GM12873 (cell line): ENCODE results near the gene FMR1.

Experiments
- TF ChIP-seq, protein P1 (sequence below): IDR thresholded peaks from 2 replicates; pipeline ENCODE4 v1.5.1; 2012; ENCODE audit warnings: low read depth, mild to moderate bottlenecking, moderate library complexity, low read length, control low read depth; ENCODE audit not compliant: insufficient read depth; ENCODE audit errors: missing control alignments

Gene FMR1

DNA sequence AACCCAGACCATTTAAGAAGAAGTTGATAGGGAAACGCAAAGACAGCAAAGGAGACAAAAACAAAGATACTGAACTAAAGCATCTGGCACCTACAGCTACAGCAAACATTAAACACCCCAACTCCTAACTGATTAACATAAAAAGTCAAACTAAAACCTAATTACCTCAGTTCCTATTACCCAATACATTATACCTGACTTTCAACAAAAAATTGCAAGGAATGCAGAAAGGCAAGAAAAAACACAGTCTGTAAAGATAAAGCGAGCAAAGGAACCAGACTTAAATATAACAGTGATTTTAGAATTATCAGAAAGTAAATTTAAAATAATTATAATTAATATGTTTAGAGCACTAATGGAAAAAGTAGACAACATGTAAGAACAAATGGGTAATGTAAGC lies 9.4 kb upstream of the FMR1 start:
- TF ChIP-seq, protein P1, sequence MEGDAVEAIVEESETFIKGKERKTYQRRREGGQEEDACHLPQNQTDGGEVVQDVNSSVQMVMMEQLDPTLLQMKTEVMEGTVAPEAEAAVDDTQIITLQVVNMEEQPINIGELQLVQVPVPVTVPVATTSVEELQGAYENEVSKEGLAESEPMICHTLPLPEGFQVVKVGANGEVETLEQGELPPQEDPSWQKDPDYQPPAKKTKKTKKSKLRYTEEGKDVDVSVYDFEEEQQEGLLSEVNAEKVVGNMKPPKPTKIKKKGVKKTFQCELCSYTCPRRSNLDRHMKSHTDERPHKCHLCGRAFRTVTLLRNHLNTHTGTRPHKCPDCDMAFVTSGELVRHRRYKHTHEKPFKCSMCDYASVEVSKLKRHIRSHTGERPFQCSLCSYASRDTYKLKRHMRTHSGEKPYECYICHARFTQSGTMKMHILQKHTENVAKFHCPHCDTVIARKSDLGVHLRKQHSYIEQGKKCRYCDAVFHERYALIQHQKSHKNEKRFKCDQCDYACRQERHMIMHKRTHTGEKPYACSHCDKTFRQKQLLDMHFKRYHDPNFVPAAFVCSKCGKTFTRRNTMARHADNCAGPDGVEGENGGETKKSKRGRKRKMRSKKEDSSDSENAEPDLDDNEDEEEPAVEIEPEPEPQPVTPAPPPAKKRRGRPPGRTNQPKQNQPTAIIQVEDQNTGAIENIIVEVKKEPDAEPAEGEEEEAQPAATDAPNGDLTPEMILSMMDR, result no peak

DNA sequence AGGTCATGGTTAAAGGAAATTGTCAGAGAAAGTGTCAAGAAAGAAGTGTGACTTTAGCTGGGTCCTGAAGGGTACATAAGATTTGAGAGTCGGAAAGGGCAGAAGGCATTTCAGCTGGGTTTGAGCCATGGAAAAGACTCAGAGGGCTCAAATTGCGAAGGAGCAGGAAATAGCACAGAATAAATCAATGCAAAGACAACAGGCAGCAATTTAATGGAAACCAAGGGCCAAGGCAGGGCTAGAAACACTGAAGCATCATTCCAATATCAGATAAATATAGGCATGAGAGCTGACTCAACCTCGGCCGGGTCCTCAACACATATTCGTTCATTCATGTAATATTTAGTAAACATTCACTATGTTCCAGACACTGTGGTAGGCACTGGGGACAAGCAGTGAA lies 3.6 kb upstream of the FMR1 start:
- TF ChIP-seq, protein P1, result no peak

DNA sequence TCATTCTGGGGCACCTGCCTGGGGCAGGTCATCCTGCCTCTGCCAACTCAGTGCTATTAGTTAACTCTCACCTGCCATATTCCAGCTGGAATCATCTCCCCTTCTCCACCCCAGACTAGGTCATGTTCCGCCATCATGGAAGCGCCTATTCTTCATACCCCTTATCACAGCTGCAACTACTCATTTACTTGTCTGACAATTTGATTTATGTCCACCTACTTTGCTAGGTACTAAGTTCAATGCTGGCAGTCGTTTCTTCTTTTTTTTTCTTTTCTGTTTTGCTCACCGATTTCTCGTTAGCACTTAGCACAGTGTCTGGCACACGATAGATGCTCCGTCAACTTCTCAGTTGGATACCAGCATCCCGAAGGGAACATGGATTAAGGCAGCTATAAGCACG lies 1.1 kb upstream of the FMR1 start:
- TF ChIP-seq, protein P1, result no peak

DNA sequence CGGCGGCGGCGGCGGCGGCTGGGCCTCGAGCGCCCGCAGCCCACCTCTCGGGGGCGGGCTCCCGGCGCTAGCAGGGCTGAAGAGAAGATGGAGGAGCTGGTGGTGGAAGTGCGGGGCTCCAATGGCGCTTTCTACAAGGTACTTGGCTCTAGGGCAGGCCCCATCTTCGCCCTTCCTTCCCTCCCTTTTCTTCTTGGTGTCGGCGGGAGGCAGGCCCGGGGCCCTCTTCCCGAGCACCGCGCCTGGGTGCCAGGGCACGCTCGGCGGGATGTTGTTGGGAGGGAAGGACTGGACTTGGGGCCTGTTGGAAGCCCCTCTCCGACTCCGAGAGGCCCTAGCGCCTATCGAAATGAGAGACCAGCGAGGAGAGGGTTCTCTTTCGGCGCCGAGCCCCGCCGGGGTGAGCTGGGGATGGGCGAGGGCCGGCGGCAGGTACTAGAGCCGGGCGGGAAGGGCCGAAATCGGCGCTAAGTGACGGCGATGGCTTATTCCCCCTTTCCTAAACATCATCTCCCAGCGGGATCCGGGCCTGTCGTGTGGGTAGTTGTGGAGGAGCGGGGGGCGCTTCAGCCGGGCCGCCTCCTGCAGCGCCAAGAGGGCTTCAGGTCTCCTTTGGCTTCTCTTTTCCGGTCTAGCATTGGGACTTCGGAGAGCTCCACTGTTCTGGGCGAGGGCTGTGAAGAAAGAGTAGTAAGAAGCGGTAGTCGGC lies 528 bp downstream of the FMR1 start:
- TF ChIP-seq, protein P1, result no peak

DNA sequence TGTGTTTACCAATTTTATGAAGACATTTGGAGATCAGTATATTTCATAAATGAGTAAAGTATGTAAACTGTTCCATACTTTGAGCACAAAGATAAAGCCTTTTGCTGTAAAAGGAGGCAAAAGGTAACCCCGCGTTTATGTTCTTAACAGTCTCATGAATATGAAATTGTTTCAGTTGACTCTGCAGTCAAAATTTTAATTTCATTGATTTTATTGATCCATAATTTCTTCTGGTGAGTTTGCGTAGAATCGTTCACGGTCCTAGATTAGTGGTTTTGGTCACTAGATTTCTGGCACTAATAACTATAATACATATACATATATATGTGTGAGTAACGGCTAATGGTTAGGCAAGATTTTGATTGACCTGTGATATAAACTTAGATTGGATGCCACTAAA lies 1.9 kb downstream of the FMR1 start:
- TF ChIP-seq, protein P1, result no peak

DNA sequence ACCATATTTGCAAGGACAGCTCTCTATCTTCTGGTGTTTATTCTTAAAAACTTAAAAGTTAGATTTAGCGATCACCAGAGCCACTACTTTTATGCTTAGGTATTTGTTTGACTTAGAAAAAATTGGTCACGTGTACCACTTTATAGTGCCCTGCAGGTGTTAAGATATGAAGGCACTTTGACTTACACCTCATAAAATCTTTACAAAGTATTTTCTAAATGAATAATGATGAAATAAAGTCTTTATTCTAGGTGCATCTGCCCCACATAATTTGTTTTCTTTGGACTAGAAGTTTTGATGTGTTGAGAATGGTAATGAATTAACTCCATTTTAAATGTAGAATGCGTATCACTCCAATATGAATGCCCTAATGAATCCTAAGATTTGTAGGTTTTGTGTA lies 2.9 kb downstream of the FMR1 start:
- TF ChIP-seq, protein P1, result no peak

DNA sequence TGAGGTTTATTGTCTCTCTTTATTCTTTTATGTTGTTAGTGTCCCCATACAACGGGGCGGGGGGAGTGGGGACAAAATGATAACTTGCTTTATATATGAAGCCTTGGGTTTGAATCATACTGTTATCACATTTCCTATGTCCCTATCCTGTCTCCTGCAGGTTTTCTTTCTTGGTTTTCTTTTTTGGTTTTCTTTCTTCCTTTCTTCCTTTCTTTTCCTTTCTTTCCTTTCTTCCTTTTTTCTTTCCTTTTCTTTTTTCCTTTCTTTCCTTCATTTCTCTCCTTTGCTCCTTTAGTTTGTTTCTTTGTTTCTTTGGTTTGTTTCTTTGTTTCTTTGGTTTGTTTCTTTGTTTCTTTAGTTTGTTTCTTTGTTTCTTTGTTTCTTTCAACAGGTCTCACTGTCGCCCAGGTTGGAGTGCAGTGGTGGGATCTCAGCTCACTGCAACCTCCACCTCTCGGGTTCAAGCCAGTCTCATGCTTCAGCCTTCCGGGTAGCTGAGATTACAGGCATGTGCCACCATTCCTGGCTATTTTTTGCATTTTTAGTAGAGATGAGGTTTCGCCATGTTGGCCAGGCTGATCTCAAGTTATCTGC lies 4.8 kb downstream of the FMR1 start:
- TF ChIP-seq, protein P1, result no peak
